ENCODE results near the gene RSPH9.

Gene RSPH9

DNA sequence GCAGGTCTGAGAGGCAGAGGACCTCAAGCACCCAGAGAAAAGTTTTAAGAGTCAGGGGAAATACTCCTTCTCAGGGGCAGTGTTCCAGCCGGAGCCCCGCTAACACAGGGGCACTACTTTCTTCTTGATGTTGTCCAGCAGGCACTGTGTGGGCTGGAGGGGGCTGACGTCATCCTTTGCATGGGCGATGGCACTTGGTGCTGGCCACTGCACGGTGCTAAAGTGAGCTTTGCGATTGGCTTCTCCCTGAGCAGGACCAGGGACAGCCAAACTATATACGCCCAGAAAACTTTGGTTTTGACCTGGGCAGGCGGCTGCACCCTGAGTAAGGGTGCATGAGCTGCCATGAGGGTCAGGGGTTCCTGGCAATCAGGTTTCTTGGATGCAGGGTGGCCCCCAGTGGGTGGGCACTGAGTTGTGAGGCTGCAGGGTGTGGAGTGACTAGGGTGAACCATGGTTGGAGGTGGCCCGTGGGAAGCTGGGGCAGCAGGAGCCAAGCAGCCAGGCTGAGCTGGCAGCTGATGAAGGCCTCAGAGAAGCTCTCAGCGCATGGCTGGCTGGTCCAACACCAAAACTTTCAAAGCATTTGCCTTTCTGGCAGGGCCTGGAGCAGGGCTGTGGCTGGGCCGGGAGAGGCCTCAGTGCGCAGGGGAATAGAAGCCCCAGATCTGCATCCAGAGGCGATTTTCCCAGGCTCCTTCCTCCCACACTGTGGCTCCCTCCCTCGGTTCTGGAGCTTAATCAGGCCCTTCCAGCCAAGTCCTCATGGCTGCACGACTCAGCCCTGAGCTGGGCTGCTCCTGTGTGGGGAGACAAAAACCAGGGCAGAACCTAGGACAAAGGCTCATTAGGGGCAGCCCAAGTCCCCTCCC, 24.4 kb downstream of the RSPH9 start:
- DNase-seq: no peak

- DNase-seq: no peak
Measured at GRCh38 chr6:43669922-43670622, 25.2 kb downstream of the RSPH9 start.

GRCh38 chr6:43670623-43670986, 25.8 kb downstream of the RSPH9 start:
- DNase-seq: no peak

DNA sequence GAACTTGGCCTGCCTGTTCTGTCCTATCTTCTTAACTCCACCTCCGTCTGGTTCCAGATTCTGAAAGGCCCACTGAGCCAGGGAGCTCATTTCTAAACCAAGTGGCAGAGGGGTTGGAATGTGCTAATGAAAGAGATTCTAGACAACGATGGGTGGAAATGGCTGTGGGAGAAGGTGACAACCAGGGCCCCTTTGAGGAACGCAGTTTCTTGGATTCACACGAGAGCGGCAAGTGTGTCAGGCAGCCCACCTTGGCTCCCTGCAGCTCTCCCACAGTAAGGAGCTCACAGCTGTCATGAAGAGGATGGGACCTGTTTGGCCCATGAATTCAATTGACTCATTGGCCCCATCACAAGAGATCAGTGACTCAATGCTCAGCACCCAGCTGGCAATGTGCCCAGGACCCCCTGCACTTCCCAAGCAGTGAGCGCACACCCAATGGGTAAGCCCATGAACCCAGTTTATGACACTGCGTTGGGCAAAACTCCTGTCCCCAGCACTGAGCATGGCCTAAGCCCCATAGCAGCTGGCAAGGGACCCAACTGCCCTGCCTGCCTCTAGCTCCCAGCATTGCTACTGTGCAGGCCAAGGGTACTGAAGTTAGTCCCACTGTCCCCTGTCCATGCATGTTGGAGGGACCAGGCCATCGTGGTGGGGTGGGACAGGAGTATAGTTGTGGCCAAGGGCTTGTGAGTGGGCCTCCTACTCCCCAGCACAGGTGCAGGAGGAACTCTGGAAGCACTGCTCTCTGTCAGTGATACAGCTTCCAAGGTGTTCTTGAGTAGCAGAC, 26.4 kb downstream of the RSPH9 start:
- no peak for DNase-seq

- no peak for DNase-seq
Measured at GRCh38 chr6:43671801-43672690, 27.2 kb downstream of the RSPH9 start.

GRCh38 chr6:43673444-43674084, 28.7 kb downstream of the RSPH9 start:
- DNase-seq: no peak

DNA sequence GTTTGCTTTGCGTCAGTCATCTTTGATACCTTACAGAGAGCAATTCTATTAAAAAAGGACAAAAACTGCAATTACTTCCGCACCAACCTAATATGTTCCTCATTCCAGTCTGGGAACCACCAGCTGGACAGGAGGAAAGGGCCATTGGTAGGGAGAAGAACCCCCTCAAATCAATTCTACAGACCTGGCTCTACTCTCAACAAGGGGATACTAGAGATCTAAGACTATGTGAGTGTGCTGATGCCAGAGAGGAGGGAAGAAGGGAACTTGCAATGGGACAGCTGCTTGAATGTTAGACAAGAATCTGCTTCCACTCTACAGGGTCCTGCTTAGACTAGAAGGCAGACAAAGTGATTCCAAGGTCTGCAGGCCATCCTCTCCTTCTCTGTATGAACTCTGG, 29.5 kb downstream of the RSPH9 start:
- no peak for DNase-seq

GRCh38 chr6:43674921-43675320, 30.1 kb downstream of the RSPH9 start:
- DNase-seq: no peak

- no peak for DNase-seq
Measured at GRCh38 chr6:43676962-43677606, 32.2 kb downstream of the RSPH9 start.

GRCh38 chr6:43677759-43678158, 32.9 kb downstream of the RSPH9 start:
- DNase-seq: no peak

GRCh38 chr6:43678341-43678740, 33.5 kb downstream of the RSPH9 start:
- DNase-seq: no peak

GRCh38 chr6:43679057-43679456, 34.2 kb downstream of the RSPH9 start:
- DNase-seq: no peak

DNA sequence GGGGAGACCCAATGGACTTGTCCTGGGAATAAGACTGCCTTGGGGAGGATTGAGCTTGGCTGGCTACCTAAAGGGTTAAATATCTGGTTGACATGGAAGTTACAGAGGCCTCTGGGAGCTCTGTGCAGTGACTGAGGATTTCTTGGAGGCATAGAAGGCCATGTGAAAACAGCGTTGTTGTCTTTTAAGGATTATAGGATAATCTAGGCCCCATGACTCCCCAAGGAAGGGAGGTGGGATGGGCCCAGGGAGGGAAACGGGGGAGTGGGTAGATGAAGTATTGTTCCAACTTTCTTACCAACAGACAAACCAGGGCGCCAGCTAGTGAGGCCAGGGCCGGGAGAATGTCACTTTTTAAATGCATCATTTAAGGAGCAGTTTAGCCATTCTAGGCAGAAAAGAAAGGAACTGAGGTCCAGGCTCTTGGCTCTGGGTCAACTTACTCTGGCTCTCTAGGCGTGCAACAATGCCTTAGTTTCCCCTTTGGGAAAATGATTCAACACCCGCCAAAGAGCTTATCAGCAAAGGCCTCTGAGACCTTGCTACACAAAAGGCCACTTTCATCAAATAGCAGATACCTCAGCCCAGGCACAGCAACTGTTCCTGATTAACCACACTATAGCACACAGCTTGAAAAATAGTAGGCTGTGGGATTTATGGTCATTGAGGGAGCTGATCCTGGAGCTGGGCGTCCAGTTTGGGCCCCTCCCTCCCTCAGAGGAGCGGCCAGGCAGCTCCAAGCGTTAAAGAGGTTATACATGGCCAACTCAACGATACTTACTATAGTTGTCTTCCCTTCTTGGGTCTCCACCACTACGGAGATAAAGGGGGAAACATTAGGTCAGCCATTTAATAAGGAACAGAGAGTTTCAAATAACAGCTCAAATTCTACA, 35.7 kb downstream of the RSPH9 start:
- DNase-seq: no peak

DNA sequence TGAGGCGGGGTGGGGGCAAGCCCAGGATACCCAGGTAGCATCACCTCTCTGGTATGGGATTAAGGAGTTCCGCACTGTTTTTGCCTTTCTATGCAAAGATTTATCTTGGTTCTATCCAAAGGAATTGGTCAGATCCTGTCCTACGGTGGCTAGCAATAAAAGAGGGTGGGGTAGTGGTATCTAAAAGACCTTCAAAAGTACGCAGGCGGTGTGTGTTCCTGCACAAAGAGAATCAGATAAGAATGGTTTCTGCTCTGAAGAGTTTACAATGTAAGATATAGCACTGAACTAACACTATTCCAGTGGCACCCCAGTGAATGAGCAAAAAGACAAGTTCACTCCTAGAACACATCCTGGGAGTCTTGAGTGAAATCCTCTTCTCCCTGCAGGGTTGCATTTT, 36.5 kb downstream of the RSPH9 start:
- no peak for DNase-seq

DNA sequence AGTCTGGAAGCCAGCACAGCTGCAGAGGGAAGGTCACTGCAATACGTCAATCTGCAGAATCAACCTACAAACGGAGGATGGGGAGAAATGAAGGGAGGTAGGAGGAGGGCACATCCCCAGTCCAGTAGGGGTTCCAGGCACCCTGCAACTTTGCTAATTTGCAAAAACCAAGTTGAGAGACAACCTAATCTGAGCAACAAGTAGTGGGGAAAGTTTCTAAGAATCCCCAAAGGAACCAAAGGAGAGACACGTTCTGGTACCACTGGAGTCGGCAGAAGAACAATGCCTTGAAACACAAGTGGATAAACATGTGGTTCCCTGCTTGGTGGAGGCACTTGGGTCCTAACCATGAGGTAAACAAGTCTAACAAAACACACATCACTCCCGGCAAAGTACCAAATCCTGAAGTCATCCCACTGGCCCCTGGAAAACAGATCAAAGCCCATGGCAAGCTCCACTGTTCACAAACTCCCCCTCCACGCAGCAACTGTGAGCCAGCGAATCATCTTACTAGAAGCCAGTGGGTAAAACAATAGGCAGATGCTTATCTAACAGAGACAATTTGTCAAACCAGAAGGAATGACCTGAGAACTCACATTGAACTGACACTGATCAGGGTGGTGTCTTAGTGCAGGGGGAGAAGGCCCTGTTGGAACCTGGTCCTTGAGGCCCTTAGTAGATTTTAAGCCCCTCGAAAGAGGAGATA, 38.0 kb downstream of the RSPH9 start:
- no peak for DNase-seq

DNA sequence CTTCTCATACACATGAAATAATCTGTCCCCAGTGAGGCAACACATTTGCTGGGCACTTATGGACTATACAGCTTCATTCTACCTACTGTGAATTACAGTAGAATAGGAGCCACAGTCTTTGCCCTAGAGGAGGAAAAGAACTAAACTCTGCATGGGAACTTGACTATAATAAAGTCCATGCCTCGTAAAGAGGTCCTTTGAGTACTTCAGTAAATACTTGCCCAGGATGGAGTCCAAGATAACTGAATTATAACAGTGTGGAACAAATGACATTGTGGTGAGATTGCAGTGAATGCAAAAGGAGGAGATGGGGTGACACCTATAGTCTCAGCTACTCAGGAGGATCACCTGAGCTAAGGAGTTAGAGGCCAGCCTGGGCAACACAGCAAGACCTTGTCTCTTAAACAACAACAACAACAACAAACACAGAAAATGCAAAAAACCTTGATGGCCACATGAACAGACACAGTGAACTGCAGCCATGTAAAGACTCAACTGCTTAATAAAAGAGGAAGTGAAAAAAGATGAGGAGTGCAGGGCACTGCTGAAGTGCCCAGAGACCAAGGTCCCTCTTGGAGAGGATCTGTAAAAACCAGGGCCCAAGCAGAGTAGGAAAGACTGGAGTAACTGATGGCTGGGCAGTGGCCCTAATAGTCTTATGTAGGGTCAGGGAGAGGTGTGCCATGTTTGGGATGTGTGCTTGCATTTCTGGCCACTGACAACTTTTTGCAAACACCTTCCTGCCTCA, 39.0 kb downstream of the RSPH9 start:
- DNase-seq: no peak

DNA sequence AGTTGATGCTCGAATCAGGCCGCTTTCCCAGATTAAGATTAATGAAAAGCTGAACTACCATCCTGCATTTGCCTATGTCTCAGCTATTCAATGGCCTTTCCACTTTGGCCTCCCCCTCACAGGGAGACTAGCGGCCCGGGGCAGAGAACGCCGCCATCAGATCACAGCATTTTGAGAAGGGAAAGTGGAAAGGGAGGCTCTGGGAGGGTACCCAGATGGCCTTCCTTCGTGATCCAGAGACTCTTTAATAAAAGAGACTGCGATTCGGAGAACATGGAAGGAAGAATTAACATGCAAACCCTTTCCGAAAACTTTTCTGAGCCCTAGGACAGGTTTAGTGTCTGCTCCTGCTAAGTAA, 42.2 kb downstream of the RSPH9 start:
- DNase-seq: no peak

DNA sequence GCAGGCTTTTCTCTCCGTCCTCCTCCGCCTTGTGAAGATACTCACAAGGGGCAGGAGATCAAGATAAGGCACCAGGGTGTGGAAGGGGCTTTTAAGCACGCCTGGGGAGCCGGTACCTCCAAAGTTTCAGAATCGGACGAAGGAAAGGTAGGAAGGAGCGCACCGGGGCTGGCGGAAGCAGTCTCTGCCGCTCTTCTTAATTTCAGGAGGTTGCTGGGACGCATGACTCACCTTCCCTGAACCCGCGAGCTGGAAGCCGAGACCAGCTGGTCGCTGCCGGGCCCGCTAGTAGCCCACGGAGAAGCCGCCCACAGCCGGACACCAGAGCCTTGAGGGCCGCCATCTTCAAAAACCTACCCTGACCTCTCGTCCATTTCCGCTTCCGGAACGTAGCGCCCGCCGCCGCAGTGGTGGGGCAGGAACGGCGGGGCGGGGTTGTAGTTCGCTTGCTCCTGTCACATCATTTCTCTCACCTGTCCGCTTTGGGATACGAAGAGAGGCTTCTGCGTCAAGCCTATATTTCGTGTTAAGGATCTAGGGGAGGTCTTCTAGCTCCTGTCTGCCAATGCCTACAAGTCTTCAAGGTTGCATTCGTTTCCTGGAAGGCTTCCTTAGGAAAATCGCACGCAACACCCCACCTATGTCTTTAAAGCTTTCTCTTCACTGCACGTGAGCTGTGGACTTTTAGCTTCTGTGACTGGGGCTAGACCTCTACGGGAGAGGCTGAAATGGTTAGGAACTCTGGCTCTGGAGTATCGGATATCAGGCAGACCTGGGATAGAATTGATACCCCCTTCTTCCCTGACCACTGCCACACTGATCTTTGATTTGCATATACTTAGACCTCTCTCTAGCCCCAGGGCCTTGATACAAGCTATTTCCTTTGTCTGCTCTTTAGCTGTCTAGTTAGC, 42.9 kb downstream of the RSPH9 start, which contains the start of gene MRPS18A:
Gene MRPS18A (minus strand): TSS at position 355 of the 911 bp plus-strand sequence. CDS start 12 bp downstream, at position 343.
- DNase-seq: peak; percentile 90

Data from activated CD8-positive, alpha-beta memory T cell treated with anti-CD3 and anti-CD28 coated beads for 24 hours (primary cell).